Aorta (tissue), 5 donors: ENCODE results near the gene PDPK1. TPM values are rescaled to one million over a fixed set of nuclear protein-coding genes. Genes with fewer than 3 reads are reported as not detected.
"Not testable (repeated sequence)": the region's sequence is repeated elsewhere in the genome, so short reads cannot be mapped to it uniquely, and the experiment has no call there.

Experiments
- ATAC-seq: fragments of 200-7000 bp; cut with Tn5 transposase; one replicate; pipeline ENCODE4 v1.9.1; 2022; ENCODE audit warnings: moderate library complexity; ENCODE audit not compliant: low FRiP score
- DNase-seq, 2 donors: peaks; one replicate each; pipeline ENCODE4 v3.0.0-alpha.2; 2020
- H3K27ac ChIP-seq, 2 donors: one replicate each; pipeline ENCODE4 v1.5.1; 2013; ENCODE audit warnings: low read length in 2 of 2, mild to moderate bottlenecking in 2 of 2, moderate library complexity in 2 of 2, control low read depth in 1 of 2, inconsistent platforms in 1 of 2, low read depth in 1 of 2
- H3K27me3 ChIP-seq, 2 donors: one replicate each; pipeline ENCODE4 v1.6.1; 2013; ENCODE audit warnings: control low read depth in 1 of 2, low read length in 1 of 2, mild to moderate bottlenecking in 1 of 2, moderate library complexity in 1 of 2; ENCODE audit not compliant: insufficient read depth in 2 of 2, control insufficient read depth in 1 of 2
- H3K36me3 ChIP-seq, 2 donors: one replicate each; pipeline ENCODE4 v1.6.1; 2013; ENCODE audit warnings: control low read depth in 1 of 2, low read length in 1 of 2, mild to moderate bottlenecking in 1 of 2; ENCODE audit not compliant: insufficient read depth in 2 of 2, control insufficient read depth in 1 of 2
- H3K4me1 ChIP-seq, 2 donors: one replicate each; pipeline ENCODE4 v1.6.1; 2013; ENCODE audit warnings: low read length in 2 of 2, control low read depth in 1 of 2, mild to moderate bottlenecking in 1 of 2, moderate library complexity in 1 of 2; ENCODE audit not compliant: insufficient read depth in 2 of 2, control insufficient read depth in 1 of 2
- H3K4me3 ChIP-seq, 2 donors: one replicate each; pipeline ENCODE4 v1.5.1; 2013; ENCODE audit warnings: low read length in 2 of 2, control low read depth in 1 of 2, mild to moderate bottlenecking in 1 of 2
- H3K9me3 ChIP-seq: one replicate; pipeline ENCODE4 v1.6.1; 2013; ENCODE audit warnings: mild to moderate bottlenecking, low read length; ENCODE audit not compliant: control insufficient read depth
- WGBS, 2 donors: extraction: QIAGEN DNeasy Blood & Tissue Kit; methylation state at CpG; one replicate each; pipeline ENCODE4 v1.1.7; 2013; 5-methylcytosine and 5-hydroxymethylcytosine counted together
- intact Hi-C, 2 donors: fragments of 100-400 bp; cut with DNase I; formaldehyde crosslinking; loops; one replicate each; pipeline versions ENCODE4 v1.14.2 to v1.15.0; 2022
- polyA plus RNA-seq, 2 donors: library from polyadenylated mRNA; stranded (reverse); fragments of 200-250 nt; gene quantifications; one replicate each; pipeline ENCODE4 v1.2.3, GENCODE V29; 2013
- total RNA-seq, 2 donors: library from RNA; stranded (reverse); fragmentation: NEBNext Ultra II Directional; extraction: Animal tissue kit (Norgen Biotek cat#: 25700); gene quantifications; one replicate each; pipeline ENCODE4 v1.2.1, GENCODE V29; 2021
- donor health status: healthy with polysubstance abuse.
- donor health status: Bipolar disorder and iron deficiency.
- donor health status: DM: no; HTN: no; CAD: no.
- donor health status: DM: no; HTN: no; CAD: no.
- donor health status: DM: yes; HTN: yes; CAD: no.

Gene PDPK1
- total and polyA plus RNA-seq, 4 donors, result 12.7 to 46.4 (median 30.5) TPM

- H3K36me3 ChIP-seq, H3K9me3 ChIP-seq, H3K27ac ChIP-seq, intact Hi-C loops, DNase-seq, H3K4me1 ChIP-seq, ATAC-seq, H3K27me3 ChIP-seq, H3K4me3 ChIP-seq: not testable (repeated sequence)
- WGBS, 2 donors, result 72 to 100% methylated on average over 1 to 4 of the region's 4 CpGs
These were observed 3.1 kb downstream of the PDPK1 start for GRCh38 chr16:2540912-2541311.

GRCh38 chr16:2541409-2541808 lies 3.6 kb downstream of the PDPK1 start:
- H3K4me3 ChIP-seq, ATAC-seq, H3K4me1 ChIP-seq, H3K9me3 ChIP-seq, intact Hi-C loops, H3K27me3 ChIP-seq, H3K36me3 ChIP-seq, H3K27ac ChIP-seq: not testable (repeated sequence)
- peak in 1 of 2 donors; percentile 52 for DNase-seq
- 62 to 63% methylated on average over 6 of the region's 6 CpGs for WGBS, 2 donors

GRCh38 chr16:2543771-2544170 lies 6.0 kb downstream of the PDPK1 start:
- intact Hi-C loops, H3K36me3 ChIP-seq, H3K9me3 ChIP-seq, H3K27ac ChIP-seq, ATAC-seq, H3K4me3 ChIP-seq, H3K27me3 ChIP-seq, H3K4me1 ChIP-seq: not testable (repeated sequence)
- peak in 1 of 2 donors; percentile 26 for DNase-seq
- 84 to 90% methylated on average over 14 of the region's 14 CpGs for WGBS, 2 donors

- no CpG with 5 or more reads among the region's 14 CpGs for WGBS, 2 donors
- H3K4me3 ChIP-seq, H3K4me1 ChIP-seq, H3K9me3 ChIP-seq, H3K27me3 ChIP-seq, H3K27ac ChIP-seq, intact Hi-C loops, ATAC-seq, H3K36me3 ChIP-seq, DNase-seq: not testable (repeated sequence)
These were observed 12.6 kb downstream of the PDPK1 start for GRCh38 chr16:2550283-2550878.

- intact Hi-C loops, H3K27me3 ChIP-seq, H3K27ac ChIP-seq, ATAC-seq, H3K4me3 ChIP-seq, H3K4me1 ChIP-seq, H3K9me3 ChIP-seq, H3K36me3 ChIP-seq: not testable (repeated sequence)
- DNase-seq, result peak; percentile 21 to 47
- 50 to 60% methylated on average over 11 to 13 of the region's 17 CpGs for WGBS, 2 donors
These were observed 13.6 kb downstream of the PDPK1 start for GRCh38 chr16:2551420-2551889.

- H3K9me3 ChIP-seq, H3K4me3 ChIP-seq, H3K27ac ChIP-seq, H3K27me3 ChIP-seq, ATAC-seq, H3K4me1 ChIP-seq, DNase-seq, intact Hi-C loops, H3K36me3 ChIP-seq: not testable (repeated sequence)
- WGBS, 2 donors, result no CpG with 5 or more reads among the region's 13 CpGs
These were observed 17.0 kb downstream of the PDPK1 start for GRCh38 chr16:2554709-2555425.

GRCh38 chr16:2557150-2557549 lies 19.3 kb downstream of the PDPK1 start:
- 85 to 89% methylated on average over 5 to 6 of the region's 15 CpGs for WGBS, 2 donors
- H3K36me3 ChIP-seq, H3K4me3 ChIP-seq, H3K9me3 ChIP-seq, H3K27ac ChIP-seq, intact Hi-C loops, ATAC-seq, H3K27me3 ChIP-seq, DNase-seq, H3K4me1 ChIP-seq: not testable (repeated sequence)

- H3K9me3 ChIP-seq, H3K4me1 ChIP-seq, H3K36me3 ChIP-seq, H3K4me3 ChIP-seq, H3K27ac ChIP-seq, intact Hi-C loops, H3K27me3 ChIP-seq: not testable (repeated sequence)
- 71 to 78% methylated on average over 6 to 10 of the region's 17 CpGs for WGBS, 2 donors
- peak; percentile 40 for ATAC-seq
- DNase-seq, result peak in 1 of 2 donors; percentile 27
These were observed 22.4 kb downstream of the PDPK1 start for GRCh38 chr16:2560131-2560797.

GRCh38 chr16:2560798-2561133 lies 22.9 kb downstream of the PDPK1 start:
- H3K4me1 ChIP-seq, H3K4me3 ChIP-seq, H3K27me3 ChIP-seq, intact Hi-C loops, H3K27ac ChIP-seq, H3K36me3 ChIP-seq, H3K9me3 ChIP-seq: not testable (repeated sequence)
- ATAC-seq (peak; percentile 71), DNase-seq (peak; percentile 83 to 84)
- 6% methylated on average over 2 of the region's 4 CpGs; no CpG with 5 or more reads in 1 of the 2 donors for WGBS, 2 donors
